HG03520 (cell line): ENCODE measurements around the gene KMT2B.
"Not testable (repeated sequence)": the region's sequence is repeated elsewhere in the genome, so short reads cannot be mapped to it uniquely, and the experiment has no call there.

ENCODE experiments used
- ATAC-seq: cut with Tn5 transposase; IDR thresholded peaks from one replicate; pipeline ENCODE4 v1.9.1; 2021; ENCODE audit warnings: mild to moderate bottlenecking, moderate library complexity; ENCODE audit not compliant: unreplicated experiment

The KMT2B gene

GRCh38 chr19:35755550-35756376 is 38.0 kb downstream of the KMT2B start:
- no peak for ATAC-seq

- ATAC-seq, result no peak
Observed at GRCh38 chr19:35756377-35757230, 38.8 kb downstream of the KMT2B start, which contains the start of gene HSPB6. HSPB6 (minus strand) TSS chr19:35757029; CDS start chr19:35757008, 21 bp downstream.

GRCh38 chr19:35757231-35757748 is 39.5 kb downstream of the KMT2B start:
- no peak for ATAC-seq

- peak; percentile 98 for ATAC-seq
Observed at GRCh38 chr19:35757749-35758608, 40.2 kb downstream of the KMT2B start, which contains the start of gene PROSER3. PROSER3 (plus strand) TSS chr19:35758176; CDS start chr19:35758216, 40 bp downstream.

GRCh38 chr19:35759697-35760096 is 41.9 kb downstream of the KMT2B start:
- ATAC-seq, result no peak

GRCh38 chr19:35760711-35761349 is 43.0 kb downstream of the KMT2B start:
- ATAC-seq, result no peak

- ATAC-seq, result no peak
Observed at GRCh38 chr19:35764432-35765315, 46.9 kb downstream of the KMT2B start.

GRCh38 chr19:35766571-35767104 is 48.8 kb downstream of the KMT2B start:
- ATAC-seq, result no peak

GRCh38 chr19:35767288-35768081 is 49.7 kb downstream of the KMT2B start:
- ATAC-seq, result no peak

- ATAC-seq, result no peak
Observed at GRCh38 chr19:35768082-35768421, 50.2 kb downstream of the KMT2B start.

- not testable (repeated sequence) for ATAC-seq
Observed at GRCh38 chr19:35772362-35772761, 54.6 kb downstream of the KMT2B start.

- ATAC-seq, result no peak
Observed at GRCh38 chr19:35773020-35773806, 55.4 kb downstream of the KMT2B start.

- ATAC-seq, result no peak
Observed at GRCh38 chr19:35774274-35775045, 56.7 kb downstream of the KMT2B start.

- ATAC-seq, result peak; percentile 2
Observed at GRCh38 chr19:35775046-35775297, 57.2 kb downstream of the KMT2B start.

GRCh38 chr19:35775298-35776101 is 57.7 kb downstream of the KMT2B start, which contains the start of gene ARHGAP33:
ARHGAP33 (plus strand) TSS chr19:35775564; CDS start chr19:35775659, 95 bp downstream.
- peak; percentile 92 for ATAC-seq
